GM19438 (cell line): ENCODE data around the gene FBXL7.

Experiments used
- ATAC-seq: cut with Tn5 transposase; IDR thresholded peaks from one replicate; pipeline ENCODE4 v1.9.1; 2021; ENCODE audit warnings: low read depth; ENCODE audit not compliant: unreplicated experiment

FBXL7 gene

DNA sequence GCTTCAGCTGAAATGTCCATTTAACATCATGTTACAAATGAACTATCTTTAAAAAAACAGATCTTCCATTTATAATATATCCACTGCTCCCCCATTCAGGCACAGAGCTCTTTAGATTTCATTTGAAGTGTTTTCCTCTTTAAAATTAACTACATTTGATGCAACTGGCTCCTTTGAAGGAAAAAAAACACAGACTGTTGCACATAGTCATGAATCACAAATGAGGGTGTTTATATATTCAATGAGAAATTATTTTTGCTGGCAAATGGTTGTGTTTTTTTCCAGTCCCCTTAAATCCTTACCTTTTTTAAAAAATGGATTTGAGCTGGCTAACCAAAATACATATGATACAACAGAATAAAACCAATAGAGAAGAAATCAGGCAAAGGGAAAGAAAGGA lies 240.4 kb downstream of the FBXL7 start:
- ATAC-seq = no peak

DNA sequence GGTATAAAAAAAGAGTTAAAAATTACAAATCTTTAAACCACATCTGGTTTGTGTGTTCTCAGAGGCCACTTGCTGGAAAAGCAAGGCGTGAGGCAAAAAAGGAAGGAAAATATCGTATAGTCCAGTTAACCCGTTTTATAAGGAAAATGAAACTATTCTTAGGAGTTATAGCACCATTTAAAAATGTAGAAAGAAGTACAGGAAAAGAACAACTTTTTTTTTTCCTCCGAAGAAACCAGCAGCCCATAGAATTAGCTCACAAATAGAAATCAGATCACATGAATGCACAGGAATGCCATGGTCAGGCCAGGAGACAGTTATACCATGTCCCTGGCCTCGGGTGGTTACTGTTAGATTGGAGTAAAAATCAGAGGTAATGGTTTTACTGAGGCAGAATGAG lies 241.6 kb downstream of the FBXL7 start:
- no peak for ATAC-seq

DNA sequence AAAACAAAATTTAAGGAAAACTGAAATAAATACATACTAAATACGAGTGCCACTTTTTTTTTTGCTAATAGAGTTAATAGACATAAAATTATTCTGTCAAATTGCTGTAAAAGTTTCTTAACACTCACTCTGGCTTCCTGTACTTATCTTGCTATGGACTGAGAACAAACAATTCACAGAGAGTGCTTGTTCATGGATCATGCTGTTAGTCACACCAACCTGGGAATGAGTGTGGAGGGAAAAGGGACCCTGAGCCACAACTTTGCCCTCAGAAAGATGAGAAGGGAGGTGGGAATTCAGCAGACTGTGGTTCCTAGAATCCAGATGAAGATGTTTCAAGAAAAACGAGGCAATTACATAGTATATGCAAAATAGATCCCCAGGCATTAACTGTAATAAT lies 246.9 kb downstream of the FBXL7 start:
- ATAC-seq = no peak

DNA sequence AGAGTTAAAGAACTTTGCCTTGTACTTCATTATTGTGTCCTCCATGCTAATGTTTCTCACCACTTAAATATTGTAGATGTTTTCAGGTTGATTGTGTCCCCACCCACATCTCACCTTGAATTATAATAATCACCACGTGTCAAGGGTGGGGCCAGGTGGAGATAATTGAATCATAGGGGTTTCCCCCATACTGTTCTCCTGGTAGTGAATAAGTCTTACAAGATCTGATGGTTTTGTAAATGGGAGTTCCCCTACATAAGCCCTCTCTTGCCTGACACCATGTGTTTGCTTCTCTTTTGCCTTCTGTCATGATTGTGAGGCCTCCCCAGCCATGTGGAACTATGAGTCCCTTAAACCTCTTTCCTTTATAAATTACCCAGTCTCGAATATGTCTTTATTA lies 248.3 kb downstream of the FBXL7 start:
- ATAC-seq = no peak

DNA sequence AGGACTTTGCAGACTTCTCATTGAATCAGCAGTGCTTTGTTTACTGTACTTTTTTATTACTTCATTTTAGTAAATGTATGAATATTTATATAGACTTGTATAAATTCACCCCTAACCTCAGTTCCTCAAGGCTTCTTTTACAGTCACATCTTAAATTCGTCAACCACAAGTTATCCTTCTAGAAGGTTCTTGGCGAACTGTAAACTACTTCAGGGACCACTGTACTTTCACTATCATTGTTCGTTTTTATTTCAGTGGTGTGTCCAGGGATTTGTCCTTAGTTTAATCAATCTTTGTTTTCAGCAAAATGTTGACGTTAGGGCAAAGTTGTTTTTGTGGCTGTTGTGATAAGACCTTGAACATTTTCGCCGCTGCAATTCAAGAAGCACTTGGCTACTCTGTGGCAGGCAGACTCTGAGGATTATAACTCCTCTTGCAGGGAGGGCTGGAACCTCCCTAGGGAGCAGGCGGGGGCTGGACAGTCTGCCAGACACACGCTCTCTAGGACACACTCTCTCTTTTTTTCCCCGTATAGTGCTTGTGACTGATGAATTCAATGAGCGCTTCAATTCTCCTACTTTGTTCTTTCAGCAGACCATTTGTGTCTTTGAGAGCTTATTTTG lies 252.8 kb downstream of the FBXL7 start:
- ATAC-seq = no peak

DNA sequence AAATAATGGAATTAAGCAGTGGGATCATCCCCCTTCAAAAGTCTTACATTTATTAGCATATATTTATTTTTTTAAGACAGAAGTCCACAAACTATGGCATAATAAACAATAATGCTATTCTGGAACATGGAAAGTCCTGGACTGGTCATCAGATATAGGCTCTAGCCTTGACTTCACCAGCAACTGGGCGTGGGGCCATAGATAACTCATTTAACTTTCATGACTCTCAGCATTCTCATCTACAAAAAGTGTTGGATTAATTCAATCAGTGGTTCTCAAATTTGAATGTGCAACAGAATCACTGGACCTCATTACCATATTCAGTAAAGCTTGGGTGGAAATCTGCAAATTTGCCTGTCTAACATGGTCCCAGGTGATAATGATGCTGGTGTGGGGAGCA lies 253.8 kb downstream of the FBXL7 start:
- no peak for ATAC-seq

DNA sequence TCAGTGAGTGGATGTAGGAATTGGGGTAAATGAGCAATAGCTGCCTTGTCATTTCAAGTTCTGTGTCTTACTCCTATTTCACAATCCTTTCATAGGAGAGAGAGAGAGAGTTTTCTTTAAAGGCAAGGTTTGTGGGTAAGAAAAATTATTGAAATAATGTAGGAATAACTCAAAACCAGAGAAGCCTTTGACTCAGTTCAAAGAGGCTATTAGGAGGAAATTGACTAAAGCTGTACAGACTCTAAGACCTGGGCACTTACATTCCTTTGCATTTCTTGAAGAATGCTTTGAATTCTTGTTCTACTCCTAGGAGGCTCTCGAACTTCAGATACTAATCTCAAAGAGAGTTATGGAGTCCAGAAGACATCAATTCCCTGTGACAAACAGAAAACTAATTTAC lies 257.1 kb downstream of the FBXL7 start:
- ATAC-seq = no peak

DNA sequence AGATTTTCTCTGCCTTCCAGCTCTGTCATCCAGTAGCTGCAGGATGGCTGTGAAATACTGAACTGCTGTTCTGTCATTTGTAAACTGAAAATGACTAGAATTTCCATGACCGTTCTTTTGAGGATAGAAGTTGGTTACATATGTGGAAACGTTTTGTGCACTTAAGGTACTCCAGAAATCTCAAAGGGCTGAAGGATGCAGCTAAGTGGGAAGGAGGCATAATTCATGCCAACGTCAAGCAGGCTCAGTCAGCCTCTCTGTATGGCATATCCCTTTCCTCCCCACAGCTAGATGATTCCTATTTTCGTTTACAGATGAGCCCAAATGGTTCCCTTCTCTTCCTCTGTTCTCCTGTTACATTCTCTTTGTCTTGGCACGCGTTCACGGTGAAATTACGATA lies 257.6 kb downstream of the FBXL7 start:
- no peak for ATAC-seq

DNA sequence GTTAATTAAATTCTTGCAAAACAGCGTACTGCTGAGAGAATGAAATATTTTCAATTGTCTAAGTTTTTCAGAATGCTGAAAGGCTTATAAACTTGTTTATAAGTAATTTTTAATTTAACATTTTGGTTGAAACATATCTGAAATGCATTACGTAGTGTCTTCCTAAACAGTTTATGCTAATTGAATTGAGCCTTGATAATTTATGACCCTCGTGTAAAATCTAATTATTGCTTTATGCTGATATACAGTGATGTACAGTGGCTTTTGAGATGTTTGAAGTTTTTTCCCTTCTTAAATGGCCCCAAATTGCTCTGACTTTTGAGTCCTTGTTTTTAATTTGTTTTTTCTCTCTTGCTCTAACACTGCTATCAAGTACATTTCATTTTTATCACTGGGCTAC lies 262.7 kb downstream of the FBXL7 start:
- no peak for ATAC-seq

DNA sequence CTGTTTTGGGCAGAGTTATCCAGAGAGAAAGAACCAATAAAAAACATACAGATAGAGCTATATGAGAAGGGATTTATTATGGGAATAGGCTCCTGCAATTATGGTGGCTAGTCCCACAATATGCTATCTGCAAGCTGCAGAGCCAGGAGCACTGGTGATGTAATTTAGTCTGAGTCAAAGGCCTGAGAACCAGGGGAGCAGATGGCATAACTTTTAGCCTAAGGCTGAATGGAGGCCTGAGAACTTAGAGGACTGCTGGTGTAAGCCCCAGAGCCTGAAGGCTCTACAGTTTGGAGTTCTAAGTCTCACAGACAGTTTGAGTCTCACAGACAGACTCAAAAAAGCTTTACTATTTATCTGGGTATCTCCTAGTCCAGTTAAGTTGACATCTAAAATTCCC lies 263.8 kb downstream of the FBXL7 start:
- ATAC-seq = no peak

DNA sequence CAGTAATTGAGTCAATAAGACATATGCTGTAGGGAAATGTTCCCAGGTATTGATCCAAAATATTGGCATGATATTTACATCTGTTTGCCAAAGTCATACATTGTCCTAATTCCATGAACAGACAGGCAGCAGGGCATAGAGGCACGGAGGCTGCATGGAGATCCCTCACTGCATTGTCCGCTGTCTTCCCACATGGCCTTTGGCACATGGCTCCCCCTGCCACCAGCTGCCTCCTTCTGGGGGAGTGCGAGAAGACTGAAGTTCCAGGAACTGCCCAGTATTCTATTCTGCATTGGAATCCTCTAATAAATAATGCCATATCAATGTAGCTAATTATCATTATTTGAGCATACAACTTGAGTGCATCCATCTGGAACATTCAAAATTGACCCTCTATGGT lies 269.0 kb downstream of the FBXL7 start:
- ATAC-seq = no peak

DNA sequence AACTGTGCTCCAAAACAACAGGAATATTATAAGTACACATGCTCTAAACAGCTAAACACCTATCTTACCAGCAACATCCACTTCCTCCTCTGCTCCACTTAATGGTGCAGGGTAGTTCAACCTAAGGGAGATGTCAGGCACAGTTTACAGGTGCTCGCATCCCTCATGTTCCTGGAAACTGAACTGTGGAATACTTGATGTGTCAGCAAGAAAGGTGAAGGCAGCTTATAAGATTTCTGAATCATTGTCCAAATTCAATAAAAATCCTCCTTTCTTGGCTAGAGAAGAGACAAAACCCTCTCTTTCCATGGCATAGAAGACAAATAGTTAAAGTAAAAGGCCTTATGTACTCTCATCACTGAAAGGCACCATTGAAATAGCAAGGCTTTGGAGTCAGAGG lies 272.2 kb downstream of the FBXL7 start:
- ATAC-seq = no peak

DNA sequence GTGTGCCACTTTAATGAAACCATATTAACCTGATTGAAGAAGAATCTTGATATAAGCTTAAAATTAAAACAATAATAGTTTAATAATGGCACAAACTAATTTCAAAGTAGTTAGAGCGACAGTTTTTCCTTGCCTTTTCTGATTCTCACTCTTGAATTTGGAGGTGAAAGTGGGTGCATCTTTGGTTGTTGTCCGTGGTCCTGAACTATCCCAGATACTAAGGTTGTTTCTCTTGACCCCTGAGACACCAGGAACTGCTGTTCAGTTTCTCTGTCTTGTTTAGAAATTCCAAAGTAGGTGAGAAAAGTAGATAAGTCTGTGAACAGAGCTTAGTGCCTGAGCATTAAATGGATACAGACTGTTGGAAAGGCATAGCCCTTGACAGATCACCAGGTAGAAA lies 274.7 kb downstream of the FBXL7 start:
- no peak for ATAC-seq

DNA sequence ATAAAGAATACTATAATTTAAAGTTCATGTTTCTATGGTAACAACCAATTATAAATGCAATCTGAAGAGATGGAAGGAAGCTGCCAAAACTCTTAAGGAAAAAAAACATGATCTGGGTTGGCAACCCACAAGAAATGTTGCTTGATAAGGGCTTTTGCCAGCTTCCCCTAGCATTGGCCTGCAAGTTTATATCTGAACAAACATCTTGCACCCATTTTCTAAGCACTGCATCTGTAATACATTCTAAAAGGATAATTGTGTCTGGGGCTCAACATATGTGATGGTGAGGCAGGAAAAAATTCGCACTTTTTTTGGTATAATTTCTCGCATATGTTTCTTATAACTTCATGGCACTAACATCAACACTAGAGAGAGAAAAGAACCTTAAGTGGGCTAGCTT lies 276.4 kb downstream of the FBXL7 start:
- no peak for ATAC-seq

DNA sequence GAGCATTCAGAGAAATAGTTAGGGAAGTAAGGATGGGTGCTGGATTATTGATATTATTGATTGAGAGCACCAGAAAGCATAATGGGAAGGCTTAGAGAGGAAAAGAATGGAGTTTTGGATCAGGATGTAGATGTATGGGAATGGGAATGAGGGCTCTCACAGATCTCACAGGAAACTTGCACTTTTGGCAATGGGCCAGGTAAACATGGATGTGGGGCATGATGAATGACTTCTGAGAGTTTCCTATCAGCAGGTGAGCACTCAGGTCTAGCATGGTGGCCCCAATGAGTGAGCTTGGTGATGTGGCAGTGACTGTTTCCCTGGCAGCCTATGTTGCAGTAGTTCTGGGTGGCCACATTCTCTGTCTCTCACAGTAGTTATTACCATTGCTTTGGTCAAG lies 283.8 kb downstream of the FBXL7 start:
- no peak for ATAC-seq

DNA sequence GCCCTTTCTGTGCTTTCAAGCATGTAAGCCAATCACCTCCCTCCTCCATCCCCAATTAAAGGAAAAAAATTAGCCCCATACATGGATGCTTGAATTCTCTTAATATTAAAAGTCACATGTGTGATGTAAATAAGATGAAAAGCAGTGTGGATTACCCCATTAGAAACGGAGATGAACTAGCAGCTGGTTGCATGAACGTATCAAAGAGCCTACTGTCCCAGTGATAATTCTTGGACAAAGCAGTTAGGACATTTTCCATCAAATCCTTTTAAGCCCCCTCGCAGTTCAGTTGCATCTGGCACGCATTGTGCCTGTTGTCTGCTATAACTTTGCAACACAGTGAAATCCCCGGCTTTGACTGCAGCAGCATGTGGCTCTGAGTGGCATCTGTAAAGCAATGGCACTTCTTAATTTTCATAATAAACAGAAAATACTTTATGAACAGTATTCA lies 285.6 kb downstream of the FBXL7 start:
- ATAC-seq = no peak

DNA sequence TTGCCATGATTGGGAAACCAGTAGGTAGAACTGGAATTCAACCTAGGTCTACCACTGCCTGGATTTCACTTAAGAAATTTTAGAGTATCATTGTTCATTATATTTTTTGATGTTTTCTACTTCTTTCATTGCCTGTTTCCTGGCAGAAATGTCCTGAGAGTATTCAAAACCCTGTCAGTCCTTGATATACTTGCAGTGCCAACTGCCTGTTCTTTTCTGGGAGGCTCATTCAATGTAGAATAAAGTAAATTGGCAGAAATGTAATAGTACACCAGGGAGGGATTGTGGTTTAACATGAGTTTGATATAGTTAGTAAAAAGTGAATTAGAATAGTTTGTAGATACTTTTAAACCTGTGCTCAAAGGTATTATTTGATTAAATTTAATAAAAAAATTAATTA lies 286.3 kb downstream of the FBXL7 start:
- no peak for ATAC-seq

DNA sequence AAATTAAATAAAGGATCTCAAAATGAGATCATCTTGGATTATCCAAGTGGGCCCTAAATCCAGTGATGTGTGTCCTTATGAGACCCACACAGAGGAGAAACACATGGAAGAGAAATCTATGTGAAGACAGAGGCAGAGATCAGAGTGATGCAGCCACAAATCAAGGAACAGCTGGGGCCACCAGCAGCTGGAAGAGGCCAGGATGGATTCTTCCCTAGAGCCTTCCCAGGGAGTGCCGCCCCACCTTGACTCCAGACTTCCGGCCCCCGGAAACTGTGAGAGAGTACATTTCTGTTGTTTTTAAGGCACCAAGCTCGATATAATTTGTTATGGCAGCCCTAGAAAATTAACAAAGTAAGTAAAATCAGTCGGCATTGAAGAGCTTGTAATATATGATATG lies 286.9 kb downstream of the FBXL7 start:
- no peak for ATAC-seq

DNA sequence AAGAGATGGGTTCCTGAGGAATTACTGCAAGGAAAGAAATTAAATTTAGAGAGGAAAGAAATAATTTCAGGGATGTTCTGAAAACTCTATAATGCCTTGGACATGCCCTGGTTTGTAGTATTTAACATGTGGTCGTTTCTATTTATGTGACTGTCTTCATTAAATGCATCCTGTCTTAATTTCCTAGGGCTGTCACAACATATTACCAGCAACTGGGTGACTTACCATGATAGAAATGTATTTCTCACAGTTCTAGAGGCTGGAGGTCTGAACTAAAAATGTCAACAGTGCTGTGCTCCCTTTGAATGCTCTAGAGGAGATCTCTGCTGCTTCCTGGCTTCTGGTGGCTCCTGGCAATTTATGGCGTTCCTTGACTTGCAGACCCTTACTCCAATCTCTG lies 287.7 kb downstream of the FBXL7 start:
- no peak for ATAC-seq

DNA sequence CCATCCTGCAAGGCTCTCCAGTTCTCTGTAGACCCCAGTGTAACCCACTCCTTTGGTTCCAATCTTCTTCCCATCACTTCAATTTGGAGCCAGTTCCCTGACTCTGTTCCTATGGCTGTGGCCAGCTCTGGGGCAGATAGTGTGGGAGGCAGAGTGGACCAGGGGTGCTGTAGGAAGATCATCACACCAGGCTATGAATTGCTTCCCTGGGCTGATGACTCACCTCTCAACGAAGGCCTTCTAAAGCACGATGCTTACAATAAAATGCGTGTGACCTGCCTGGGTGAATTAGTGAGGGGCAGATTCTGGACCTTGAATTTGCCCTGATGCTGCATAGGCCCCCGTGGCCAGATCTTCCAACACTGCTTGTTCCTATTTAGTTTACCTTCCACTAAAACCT lies 289.7 kb downstream of the FBXL7 start:
- no peak for ATAC-seq

DNA sequence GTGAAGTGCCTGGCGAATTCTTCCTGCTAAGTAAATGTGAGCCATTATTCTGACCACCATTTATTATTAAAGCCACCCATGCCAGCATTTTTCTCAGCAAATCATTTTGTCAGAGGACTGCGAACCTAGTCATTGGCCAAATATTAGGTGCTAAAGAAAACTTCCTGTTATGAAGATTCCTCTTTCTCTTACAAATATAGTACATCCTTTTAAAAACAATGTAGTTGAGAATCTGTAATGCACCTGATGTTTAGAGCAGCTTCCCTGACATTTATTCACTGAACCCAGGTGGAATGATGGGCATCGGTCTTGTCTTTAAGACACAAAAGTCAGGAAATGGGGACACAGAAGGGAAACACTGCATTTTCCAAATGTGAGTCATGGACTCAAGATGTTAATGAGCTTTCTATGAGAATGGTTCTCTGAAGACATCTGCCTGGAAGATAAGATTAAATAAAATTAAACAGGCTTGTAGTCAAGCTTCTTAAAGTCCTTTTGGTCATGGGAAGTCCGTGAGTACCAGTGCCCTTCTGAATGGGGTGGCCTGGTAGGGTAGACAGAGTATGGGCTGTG lies 290.6 kb downstream of the FBXL7 start:
- no peak for ATAC-seq

DNA sequence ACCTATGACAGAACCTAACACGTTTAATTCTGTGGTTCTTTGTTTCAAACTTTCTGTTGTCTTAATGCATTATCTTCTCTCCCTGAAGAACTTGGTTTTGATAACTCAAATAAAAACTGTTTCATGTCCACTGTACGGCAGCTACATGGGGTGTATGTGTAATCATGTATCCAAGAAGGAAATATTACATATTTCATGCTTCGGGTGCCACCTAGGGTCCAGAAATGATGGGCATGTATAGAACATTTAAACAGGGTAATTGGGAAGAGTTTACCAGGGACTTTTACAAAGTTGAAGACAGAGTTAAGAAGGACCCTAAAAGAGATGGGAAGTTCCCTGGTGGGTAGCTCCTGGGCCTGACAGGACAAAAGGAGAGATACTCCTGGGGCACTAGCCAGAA lies 291.3 kb downstream of the FBXL7 start:
- no peak for ATAC-seq

DNA sequence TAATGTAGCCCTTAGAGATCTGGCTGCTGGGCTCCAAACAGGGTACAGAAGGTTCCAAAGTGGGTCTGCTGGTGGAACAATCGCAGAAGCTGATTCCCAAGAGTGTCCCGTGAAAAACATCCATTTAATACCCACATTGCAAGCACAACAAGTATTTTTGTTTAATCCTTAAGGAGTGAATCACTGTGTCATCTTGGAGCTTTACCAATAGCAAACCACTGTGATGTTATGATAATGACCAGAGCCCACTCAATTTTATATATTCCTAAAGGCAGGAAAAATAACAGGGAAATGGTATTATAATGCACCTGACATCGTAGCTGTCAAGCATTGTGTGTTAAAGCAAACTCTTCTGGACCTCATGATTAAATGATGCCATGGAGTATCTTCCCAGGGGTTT lies 291.9 kb downstream of the FBXL7 start:
- no peak for ATAC-seq
